Tibial nerve (tissue), 4 donors: ENCODE results near the gene FBXW8.

Experiments used
- CTCF ChIP-seq, 5 experiments: fragments of 200-600 bp in 3 of 5; fragments of 450-650 bp in 2 of 5; sonication (generic) in 3 of 5; IDR thresholded peaks; one replicate each; pipeline ENCODE4 v1.5.1; 2016 to 2019; ENCODE audit warnings: antibody characterized with exemption in 5 of 5, mild to moderate bottlenecking in 3 of 5, moderate library complexity in 2 of 5
- EP300 ChIP-seq, 2 donors: sonication (generic); formaldehyde crosslinking; IDR thresholded peaks; one replicate each; pipeline ENCODE4 v1.6.1; 2017; ENCODE audit warnings: antibody characterized with exemption in 2 of 2, mild to moderate bottlenecking in 1 of 2
- POLR2A ChIP-seq, 2 donors: fragments of 450-650 bp; IDR thresholded peaks; one replicate each; pipeline ENCODE4 v1.6.1; 2017; ENCODE audit warnings: antibody characterized with exemption in 2 of 2, mild to moderate bottlenecking in 2 of 2, moderate library complexity in 2 of 2

GRCh38 chr12:116934908-116935705, 24.4 kb downstream of the FBXW8 start:
- TF ChIP-seq CTCF (IDR thresholded peaks at IDR 0.05) = no peak
- no peak for TF ChIP-seq EP300 (IDR thresholded peaks at IDR 0.05)
- TF ChIP-seq POLR2A (IDR thresholded peaks at IDR 0.05) = no peak
